Activated B cell treated with CpG ODN at 0.5 μM for 24 hours (primary cell): ENCODE data around the gene ASMTL. TPM values are rescaled to one million over a fixed set of nuclear protein-coding genes. Genes with fewer than 3 reads are reported as not detected.

Experiments used
- ATAC-seq: fragments of 200-7000 bp; cut with Tn5 transposase; one replicate; pipeline ENCODE4 v1.10.0; 2021; ENCODE audit warnings: low read depth, mild to moderate bottlenecking, moderate library complexity
- CTCF ChIA-PET: fragments of 350-600 bp; sonication (Branson Sonifier 250); formaldehyde crosslinking; loops from one replicate; lab custom pipeline; 2021; ENCODE audit warnings: antibody characterized with exemption; lab: Charles Lee
- POLR2A ChIA-PET: fragments of 350-600 bp; sonication (Branson Sonifier 250); formaldehyde crosslinking; loops from one replicate; lab custom pipeline; 2021; ENCODE audit warnings: antibody characterized with exemption; lab: Charles Lee
- DNase-seq: peaks from one replicate; pipeline ENCODE4 v3.0.0; 2022
- H3K27ac Mint-ChIP-seq: one replicate; pipeline ENCODE4 v1.8.0; 2020; ENCODE audit warnings: mixed read lengths
- H3K27me3 Mint-ChIP-seq: one replicate; pipeline ENCODE4 v1.8.0; 2021; ENCODE audit warnings: mixed read lengths
- H3K36me3 Mint-ChIP-seq: one replicate; pipeline ENCODE4 v1.8.0; 2021; ENCODE audit warnings: low read depth, mixed read lengths
- H3K4me1 Mint-ChIP-seq: one replicate; pipeline ENCODE4 v1.8.0; 2021; ENCODE audit warnings: mixed read lengths
- H3K4me3 Mint-ChIP-seq: one replicate; pipeline ENCODE4 v1.8.0; 2020; ENCODE audit warnings: mild to moderate bottlenecking, mixed read lengths
- H3K9me3 Mint-ChIP-seq: one replicate; pipeline ENCODE4 v1.8.0; 2020; ENCODE audit warnings: mixed read lengths
- intact Hi-C: fragments of 100-400 bp; cut with micrococcal nuclease; formaldehyde crosslinking; loops from one replicate; pipeline ENCODE4 v1.15.1; 2024
- total RNA-seq: library from RNA; stranded (reverse); gene quantifications from 2 replicates; pipeline ENCODE4 v1.2.3, GENCODE V29; 2022
- TF ChIP-seq, protein P1 (sequence below): fragments of 200-600 bp; IDR thresholded peaks from one replicate; pipeline ENCODE4 v1.8.0; 2022; ENCODE audit warnings: antibody characterized with exemption, mild to moderate bottlenecking

Gene ASMTL, protein sequence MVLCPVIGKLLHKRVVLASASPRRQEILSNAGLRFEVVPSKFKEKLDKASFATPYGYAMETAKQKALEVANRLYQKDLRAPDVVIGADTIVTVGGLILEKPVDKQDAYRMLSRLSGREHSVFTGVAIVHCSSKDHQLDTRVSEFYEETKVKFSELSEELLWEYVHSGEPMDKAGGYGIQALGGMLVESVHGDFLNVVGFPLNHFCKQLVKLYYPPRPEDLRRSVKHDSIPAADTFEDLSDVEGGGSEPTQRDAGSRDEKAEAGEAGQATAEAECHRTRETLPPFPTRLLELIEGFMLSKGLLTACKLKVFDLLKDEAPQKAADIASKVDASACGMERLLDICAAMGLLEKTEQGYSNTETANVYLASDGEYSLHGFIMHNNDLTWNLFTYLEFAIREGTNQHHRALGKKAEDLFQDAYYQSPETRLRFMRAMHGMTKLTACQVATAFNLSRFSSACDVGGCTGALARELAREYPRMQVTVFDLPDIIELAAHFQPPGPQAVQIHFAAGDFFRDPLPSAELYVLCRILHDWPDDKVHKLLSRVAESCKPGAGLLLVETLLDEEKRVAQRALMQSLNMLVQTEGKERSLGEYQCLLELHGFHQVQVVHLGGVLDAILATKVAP
- 49.2 and 52.1 TPM in 2 replicates for total RNA-seq

DNA sequence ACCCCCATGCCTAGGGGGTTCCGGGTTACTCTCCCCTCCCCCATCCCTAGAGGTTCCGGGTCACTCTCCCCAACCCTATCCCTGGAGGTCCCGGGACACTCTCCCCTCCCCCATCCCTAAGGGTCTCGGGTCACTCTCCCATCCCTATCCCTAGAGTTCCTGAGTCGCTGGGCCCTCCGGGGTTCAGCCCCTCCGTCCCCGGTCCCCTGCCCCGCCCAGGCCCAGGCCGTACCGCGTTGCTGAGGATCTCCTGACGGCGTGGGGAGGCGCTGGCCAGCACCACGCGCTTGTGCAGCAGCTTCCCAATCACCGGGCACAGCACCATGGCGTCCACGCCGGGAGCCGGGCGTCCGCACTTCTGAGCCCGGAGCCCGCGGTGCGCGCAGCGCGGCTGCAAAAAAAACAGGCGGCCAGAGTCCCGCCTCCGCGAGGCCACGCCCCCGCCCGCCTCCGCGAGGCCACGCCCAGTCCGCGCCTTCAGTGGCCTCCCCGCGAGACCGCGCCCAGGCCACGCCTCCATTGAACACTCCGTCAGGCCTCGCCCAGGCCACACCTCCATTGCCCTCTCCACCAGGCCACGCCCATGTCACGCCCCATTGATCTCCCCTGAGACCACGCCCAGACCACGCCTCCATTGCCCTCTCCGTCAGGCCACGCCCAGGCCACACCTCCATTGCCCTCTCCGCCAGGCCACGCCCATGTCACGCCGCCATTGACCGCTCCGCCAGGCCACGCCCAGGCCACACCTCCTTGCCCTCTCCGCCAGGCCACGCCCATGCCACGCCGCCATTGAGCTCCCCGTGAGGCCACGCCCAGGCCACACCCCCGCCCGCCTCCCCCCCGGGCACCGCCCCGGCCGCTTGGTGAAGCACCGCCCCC lies at the start of gene ASMTL:
ASMTL (minus strand) TSS at position 394 of the 879 bp plus-strand sequence; CDS start at position 325, 69 bp downstream.
- H3K36me3 Mint-ChIP-seq: peaks cover 13% of the 10 kb centered on the region
- H3K9me3 Mint-ChIP-seq: peaks cover 4% of the 10 kb centered on the region
- no peaks in the 10 kb centered on the region for H3K27me3 Mint-ChIP-seq
- DNase-seq: peak; percentile 100
- H3K4me3 Mint-ChIP-seq: peak within 1 kb of the TSS; percentile 92
- intact Hi-C loops: loop anchor here (1.0 to 5.0 kb wide), 16 partner anchors 40 to 1239 kb away; partner anchors contain the start of genes AKAP17A, CD99, DHRSX and SLC25A6
- POLR2A ChIA-PET: no interaction called here
- peak; percentile 79 for ATAC-seq
- CTCF ChIA-PET: no interaction called here
- TF ChIP-seq, protein P1, sequence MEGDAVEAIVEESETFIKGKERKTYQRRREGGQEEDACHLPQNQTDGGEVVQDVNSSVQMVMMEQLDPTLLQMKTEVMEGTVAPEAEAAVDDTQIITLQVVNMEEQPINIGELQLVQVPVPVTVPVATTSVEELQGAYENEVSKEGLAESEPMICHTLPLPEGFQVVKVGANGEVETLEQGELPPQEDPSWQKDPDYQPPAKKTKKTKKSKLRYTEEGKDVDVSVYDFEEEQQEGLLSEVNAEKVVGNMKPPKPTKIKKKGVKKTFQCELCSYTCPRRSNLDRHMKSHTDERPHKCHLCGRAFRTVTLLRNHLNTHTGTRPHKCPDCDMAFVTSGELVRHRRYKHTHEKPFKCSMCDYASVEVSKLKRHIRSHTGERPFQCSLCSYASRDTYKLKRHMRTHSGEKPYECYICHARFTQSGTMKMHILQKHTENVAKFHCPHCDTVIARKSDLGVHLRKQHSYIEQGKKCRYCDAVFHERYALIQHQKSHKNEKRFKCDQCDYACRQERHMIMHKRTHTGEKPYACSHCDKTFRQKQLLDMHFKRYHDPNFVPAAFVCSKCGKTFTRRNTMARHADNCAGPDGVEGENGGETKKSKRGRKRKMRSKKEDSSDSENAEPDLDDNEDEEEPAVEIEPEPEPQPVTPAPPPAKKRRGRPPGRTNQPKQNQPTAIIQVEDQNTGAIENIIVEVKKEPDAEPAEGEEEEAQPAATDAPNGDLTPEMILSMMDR: no peak
- peaks cover 37% of the 10 kb centered on the region for H3K4me1 Mint-ChIP-seq
- peak within 1 kb of the TSS; percentile 97 for H3K27ac Mint-ChIP-seq

DNA sequence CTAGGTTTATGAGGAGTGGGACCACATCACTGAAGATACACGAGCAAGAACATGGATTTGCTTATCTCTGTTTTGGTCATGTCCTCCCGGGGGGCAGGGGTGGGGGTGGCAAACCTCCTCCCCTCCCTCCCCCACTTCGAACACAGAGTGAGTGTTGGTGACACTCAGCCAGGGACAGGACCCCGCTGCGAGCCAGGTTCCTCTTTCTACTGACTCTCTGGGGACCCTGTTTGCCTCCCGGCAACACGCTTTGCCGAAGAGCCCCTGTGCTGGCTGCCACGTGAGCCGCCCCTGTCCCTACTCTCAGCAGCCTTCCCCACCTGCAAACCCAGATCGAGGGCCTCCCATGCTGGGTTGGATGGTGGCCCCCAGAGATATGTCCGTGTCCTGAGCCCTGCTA lies 49.5 kb upstream of the ASMTL start:
- DNase-seq: peak; percentile 73
- TF ChIP-seq, protein P1: no peak
- CTCF ChIA-PET: no interaction called here
- no peak overlapping the region for H3K27ac Mint-ChIP-seq
- peaks cover 25% of the 10 kb centered on the region for H3K4me1 Mint-ChIP-seq
- H3K27me3 Mint-ChIP-seq: no peaks in the 10 kb centered on the region
- intact Hi-C loops: loop anchor here (1.0 kb wide), 6 partner anchors 8 to 49 kb away; partner anchors contain the start of gene P2RY8
- ATAC-seq: peak; percentile 85
- no peaks in the 10 kb centered on the region for H3K9me3 Mint-ChIP-seq
- H3K4me3 Mint-ChIP-seq: peak overlapping the region; percentile 66
- POLR2A ChIA-PET: no interaction called here
- H3K36me3 Mint-ChIP-seq: peaks cover 42% of the 10 kb centered on the region

DNA sequence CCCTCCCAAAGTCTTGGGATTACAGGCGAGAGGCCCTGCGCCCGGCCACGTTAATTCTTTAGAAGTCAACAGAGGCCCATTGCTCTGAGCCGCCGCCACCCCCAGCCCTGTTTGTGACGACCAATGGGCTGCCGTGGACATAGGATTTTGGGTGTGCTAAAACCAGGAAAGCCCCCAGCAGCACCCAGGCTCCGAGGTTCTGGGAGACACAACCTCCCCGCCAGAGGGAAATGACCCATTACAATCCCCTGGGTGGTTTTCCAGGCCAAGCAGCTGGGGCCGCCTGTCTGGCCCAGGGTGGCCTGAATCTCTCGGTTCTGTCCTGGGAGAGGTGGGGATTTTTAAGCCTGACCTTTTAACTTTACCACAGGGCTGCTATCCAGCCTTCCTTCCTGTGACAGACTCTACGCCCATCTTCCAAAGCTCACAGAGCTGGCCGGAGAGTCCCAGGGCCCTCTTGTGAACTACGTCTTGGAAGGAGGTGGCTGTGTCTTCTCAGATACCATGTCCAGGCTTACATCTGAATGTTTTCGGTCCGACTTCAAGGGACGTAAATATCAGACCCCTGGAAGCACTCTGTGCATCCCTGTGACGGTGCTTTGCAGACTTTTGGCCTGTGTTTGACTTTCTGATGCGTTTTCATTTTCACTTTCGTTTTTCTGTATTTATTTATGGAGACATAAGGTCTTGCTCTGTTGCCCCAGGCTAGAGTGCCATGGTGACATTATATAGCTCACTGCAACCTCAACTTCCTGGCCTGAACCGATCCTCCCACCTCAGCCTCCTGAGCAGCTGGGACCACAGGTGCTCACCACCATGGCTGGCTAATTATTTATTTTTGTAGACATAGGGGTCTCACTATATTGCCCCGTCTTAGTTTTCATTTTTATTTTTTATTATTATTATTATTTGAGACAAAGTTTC lies 48.3 kb upstream of the ASMTL start:
- peaks cover 44% of the 10 kb centered on the region for H3K36me3 Mint-ChIP-seq
- TF ChIP-seq, protein P1: no peak
- intact Hi-C loops: no loop called here
- ChIA-PET POLR2A (no interaction called here), CTCF (no interaction called here)
- no peaks in the 10 kb centered on the region for H3K27me3 Mint-ChIP-seq
- peak overlapping the region; percentile 64 for H3K4me3 Mint-ChIP-seq
- peaks cover 38% of the 10 kb centered on the region for H3K4me1 Mint-ChIP-seq
- ATAC-seq (peak; percentile 32), DNase-seq (peak; percentile 40)
- H3K9me3 Mint-ChIP-seq: no peaks in the 10 kb centered on the region
- no peak overlapping the region for H3K27ac Mint-ChIP-seq

DNA sequence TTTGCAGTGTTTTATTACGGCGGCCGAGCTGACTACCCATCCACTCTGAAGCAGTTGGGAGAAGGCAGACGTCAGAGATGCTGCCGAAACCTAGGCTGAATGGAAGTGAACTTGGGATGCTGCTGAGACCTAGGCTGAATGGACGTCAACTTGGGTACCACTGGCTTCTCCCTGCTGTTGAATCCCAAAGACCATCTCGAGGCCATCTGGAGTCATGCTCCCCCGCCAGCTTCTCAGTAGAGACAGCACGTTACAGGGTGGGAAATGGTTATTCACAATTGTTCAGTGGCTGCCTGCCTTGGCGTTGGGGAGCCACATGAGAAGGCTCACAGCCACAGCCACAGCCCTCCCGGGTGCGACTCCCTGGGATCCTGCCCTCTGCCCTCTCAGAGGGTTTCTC lies 43.4 kb upstream of the ASMTL start:
- DNase-seq (no peak), ATAC-seq (no peak)
- no peak overlapping the region for H3K4me3 Mint-ChIP-seq
- H3K27ac Mint-ChIP-seq: peak overlapping the region; percentile 82
- H3K9me3 Mint-ChIP-seq: peaks cover 4% of the 10 kb centered on the region
- ChIA-PET CTCF (no interaction called here), POLR2A (no interaction called here)
- TF ChIP-seq, protein P1: no peak
- peaks cover 80% of the 10 kb centered on the region for H3K4me1 Mint-ChIP-seq
- intact Hi-C loops: no loop called here
- no peaks in the 10 kb centered on the region for H3K27me3 Mint-ChIP-seq
- H3K36me3 Mint-ChIP-seq: peaks cover 54% of the 10 kb centered on the region
